GM18520 (cell line): ENCODE measurements around the gene BAG1.

ENCODE experiments used
- ATAC-seq: cut with Tn5 transposase; IDR thresholded peaks from one replicate; pipeline ENCODE4 v1.9.1; 2021; ENCODE audit not compliant: unreplicated experiment

The BAG1 gene

GRCh38 chr9:33277484-33277883, 13.0 kb upstream of the BAG1 start:
- no peak for ATAC-seq

GRCh38 chr9:33273972-33274328, 9.4 kb upstream of the BAG1 start:
- no peak for ATAC-seq

GRCh38 chr9:33273266-33273971, 8.9 kb upstream of the BAG1 start:
- no peak for ATAC-seq

GRCh38 chr9:33272061-33272460, 7.6 kb upstream of the BAG1 start:
- no peak for ATAC-seq

- ATAC-seq = no peak
Measured at GRCh38 chr9:33270146-33270545, 5.6 kb upstream of the BAG1 start.

GRCh38 chr9:33267151-33267767, 2.8 kb upstream of the BAG1 start:
- no peak for ATAC-seq

GRCh38 chr9:33265211-33265865, 830 bp upstream of the BAG1 start:
- ATAC-seq = no peak

GRCh38 chr9:33264003-33264472, 470 bp downstream of the BAG1 start:
- peak; percentile 8 for ATAC-seq

- ATAC-seq = no peak
Measured at GRCh38 chr9:33263131-33264002, 1.1 kb downstream of the BAG1 start.

- no peak for ATAC-seq
Measured at GRCh38 chr9:33260372-33260771, 4.1 kb downstream of the BAG1 start.

- no peak for ATAC-seq
Measured at GRCh38 chr9:33257276-33257675, 7.2 kb downstream of the BAG1 start.

- no peak for ATAC-seq
Measured at GRCh38 chr9:33256236-33256635, 8.3 kb downstream of the BAG1 start.

- ATAC-seq = no peak
Measured at GRCh38 chr9:33255471-33255870, 9.0 kb downstream of the BAG1 start.

- no peak for ATAC-seq
Measured at GRCh38 chr9:33255014-33255413, 9.5 kb downstream of the BAG1 start.

GRCh38 chr9:33254211-33254610, 10.3 kb downstream of the BAG1 start:
- no peak for ATAC-seq

- no peak for ATAC-seq
Measured at GRCh38 chr9:33250458-33250995, 14.0 kb downstream of the BAG1 start.

- no peak for ATAC-seq
Measured at GRCh38 chr9:33249983-33250382, 14.5 kb downstream of the BAG1 start.

- no peak for ATAC-seq
Measured at GRCh38 chr9:33249087-33249658, 15.3 kb downstream of the BAG1 start.

GRCh38 chr9:33248606-33249005, 15.9 kb downstream of the BAG1 start:
- ATAC-seq = no peak

- ATAC-seq = no peak
Measured at GRCh38 chr9:33246269-33246860, 18.1 kb downstream of the BAG1 start.
